GM23248 (cell line): ENCODE results near the gene HTR4. TPM values are rescaled to one million over a fixed set of nuclear protein-coding genes. Genes with fewer than 3 reads are reported as not detected.
A peak's percentile ranks its signal among the peaks of the same experiment; 100 is the strongest.

Source experiments
- DNase-seq: peaks from one replicate; pipeline ENCODE4 v3.0.0-alpha.2; 2015
- H2AFZ ChIP-seq: fragments of 200-600 bp; sonication (generic); 2 replicates; pipeline ENCODE4 v1.6.1; 2016; ENCODE audit warnings: antibody characterized with exemption
- H3F3A ChIP-seq: fragments of 200-600 bp; sonication (generic); 2 replicates; pipeline ENCODE4 v1.6.1; 2016; ENCODE audit warnings: mild to moderate bottlenecking, antibody characterized with exemption, mixed run types; ENCODE audit not compliant: insufficient read depth
- H3K27ac ChIP-seq: fragments of 200-600 bp; sonication (generic); 2 replicates; pipeline ENCODE4 v1.5.1; 2016; ENCODE audit warnings: mild to moderate bottlenecking
- H3K27me3 ChIP-seq: fragments of 200-600 bp; sonication (generic); replicated peaks from 2 replicates; pipeline ENCODE4 v1.6.1; 2016; ENCODE audit warnings: mild to moderate bottlenecking; ENCODE audit not compliant: insufficient read depth
- H3K36me3 ChIP-seq: fragments of 200-600 bp; sonication (generic); 2 replicates; pipeline ENCODE4 v1.6.1; 2016; ENCODE audit warnings: low read depth, mild to moderate bottlenecking
- H3K4me1 ChIP-seq: fragments of 200-600 bp; sonication (generic); 2 replicates; pipeline ENCODE4 v1.6.1; 2016; ENCODE audit warnings: mild to moderate bottlenecking; ENCODE audit not compliant: insufficient read depth
- H3K4me2 ChIP-seq: fragments of 200-600 bp; sonication (generic); one replicate; pipeline ENCODE4 v1.6.1; 2016; ENCODE audit warnings: mild to moderate bottlenecking; ENCODE audit not compliant: unreplicated experiment
- H3K4me3 ChIP-seq: fragments of 200-600 bp; sonication (generic); 2 replicates; pipeline ENCODE4 v1.5.1; 2016; ENCODE audit warnings: mild to moderate bottlenecking
- H3K79me2 ChIP-seq: fragments of 200-600 bp; sonication (generic); 2 replicates; pipeline ENCODE4 v1.6.1; 2016; ENCODE audit warnings: mild to moderate bottlenecking; ENCODE audit not compliant: insufficient read depth
- H3K9ac ChIP-seq: fragments of 200-600 bp; sonication (generic); 2 replicates; pipeline ENCODE4 v1.6.1; 2016; ENCODE audit warnings: mild to moderate bottlenecking
- H3K9me2 ChIP-seq: fragments of 200-600 bp; sonication (generic); 2 replicates; pipeline ENCODE4 v1.6.1; 2016; ENCODE audit warnings: mixed run types, mild to moderate bottlenecking, moderate library complexity; ENCODE audit not compliant: insufficient read depth
- H3K9me3 ChIP-seq: fragments of 200-600 bp; sonication (generic); one replicate; pipeline ENCODE4 v1.6.1; 2017; ENCODE audit warnings: low read depth
- H4K20me1 ChIP-seq: fragments of 200-600 bp; sonication (generic); 2 replicates; pipeline ENCODE4 v1.6.0; 2016; ENCODE audit not compliant: insufficient read depth
- EZH2 ChIP-seq: fragments of 200-600 bp; sonication (generic); IDR thresholded peaks from 2 replicates; pipeline ENCODE4 v1.6.1; 2018; ENCODE audit warnings: antibody characterized with exemption, mild to moderate bottlenecking; ENCODE audit not compliant: insufficient read depth, poor library complexity, severe bottlenecking
- EZH2phosphoT487 ChIP-seq: fragments of 200-600 bp; sonication (generic); IDR thresholded peaks from 2 replicates; pipeline ENCODE4 v1.6.1; 2018; ENCODE audit warnings: antibody characterized with exemption, moderate library complexity, mild to moderate bottlenecking, low read depth; ENCODE audit not compliant: insufficient read depth
- WGBS, 2 experiments: methylation state at CpG; one replicate each; pipeline ENCODE4 v1.1.6; 2015 to 2017; ENCODE audit warnings: low lambda C conversion rate in 2 of 2, low coverage in 1 of 2; ENCODE audit errors: missing lambda C conversion rate in 2 of 2; 5-methylcytosine and 5-hydroxymethylcytosine counted together
- in situ Hi-C: fragments of 300-500 bp; cut with MboI; formaldehyde crosslinking; loops from 2 replicates; pipeline ENCODE4 v1.15.0; 2020
- polyA plus RNA-seq: library from polyadenylated mRNA; unstranded; fragments of >200 nt; fragmentation: Nextera tagmentation; extraction: Ambion mirVana; gene quantifications from 2 replicates; pipeline ENCODE4 v1.2.1, GENCODE V29; 2016
- total RNA-seq: library from RNA; depleted of rRNA; stranded (reverse); fragments of >200 nt; shearing (Covaris generic); gene quantifications from 2 replicates; pipeline ENCODE4 v1.2.3, GENCODE V29; 2014

Gene HTR4
- total and polyA plus RNA-seq, 2 experiments from 2014 or later: not detected

GRCh38 chr5:148483750-148484149 lies 170.6 kb downstream of the HTR4 start:
- in situ Hi-C loops: no loop called here
- H3K79me2 ChIP-seq: no peaks in the 10 kb centered on the region
- no peak for TF ChIP-seq EZH2phosphoT487
- TF ChIP-seq EZH2: no peak

GRCh38 chr5:148482697-148483462 lies 171.4 kb downstream of the HTR4 start:
- H3K4me1 ChIP-seq: no peaks in the 10 kb centered on the region
- no peak overlapping the region for H3K9ac ChIP-seq
- in situ Hi-C loops: no loop called here
- H3K9me3 ChIP-seq: no peaks in the 10 kb centered on the region
- TF ChIP-seq EZH2phosphoT487 (no peak), EZH2 (no peak)
- no peaks in the 10 kb centered on the region for H3K9me2 ChIP-seq
- peak; percentile 72 for DNase-seq
- H3K79me2 ChIP-seq: no peaks in the 10 kb centered on the region
- WGBS, 2 experiments: 14 to 19% methylated on average over 21 to 22 of the region's 22 CpGs
- peaks cover 26% of the 10 kb centered on the region for H3K27me3 ChIP-seq
- H3F3A ChIP-seq: no peaks in the 10 kb centered on the region
- no peak overlapping the region for H3K27ac ChIP-seq
- H4K20me1 ChIP-seq: no peaks in the 10 kb centered on the region
- H3K36me3 ChIP-seq: no peaks in the 10 kb centered on the region
- H2AFZ ChIP-seq: peak overlapping the region; percentile 84
- no peak overlapping the region for H3K4me3 ChIP-seq
- peak overlapping the region; percentile 53 for H3K4me2 ChIP-seq

More at GRCh38 chr5:148483750-148484149, 170.6 kb downstream of the HTR4 start:
- H3K36me3 ChIP-seq: no peaks in the 10 kb centered on the region
- H3K9ac ChIP-seq: no peak overlapping the region
- H3K9me3 ChIP-seq: no peaks in the 10 kb centered on the region
- no peaks in the 10 kb centered on the region for H3K9me2 ChIP-seq
- H3K4me1 ChIP-seq: no peaks in the 10 kb centered on the region
- H3K27ac ChIP-seq: no peak overlapping the region
- no peak overlapping the region for H3K4me2 ChIP-seq
- no peak for DNase-seq
- no peak overlapping the region for H2AFZ ChIP-seq
- 39 to 46% methylated on average over 3 of the region's 3 CpGs for WGBS, 2 experiments
- peaks cover 30% of the 10 kb centered on the region; the same call in 1 of the 2 replicates for H3K27me3 ChIP-seq
- H3F3A ChIP-seq: no peaks in the 10 kb centered on the region
- H4K20me1 ChIP-seq: no peaks in the 10 kb centered on the region
- no peak overlapping the region for H3K4me3 ChIP-seq

GRCh38 chr5:148482196-148482595 lies 172.1 kb downstream of the HTR4 start:
- no peaks in the 10 kb centered on the region for H4K20me1 ChIP-seq

GRCh38 chr5:148477429-148477828 lies 176.9 kb downstream of the HTR4 start:
- H3K36me3 ChIP-seq: no peaks in the 10 kb centered on the region
- peaks cover 30% of the 10 kb centered on the region for H3K27me3 ChIP-seq
- no peaks in the 10 kb centered on the region for H3K79me2 ChIP-seq
- H2AFZ ChIP-seq: no peak overlapping the region
- no peak overlapping the region for H3K4me3 ChIP-seq
- no peak overlapping the region for H3K4me2 ChIP-seq
- no peaks in the 10 kb centered on the region for H3K4me1 ChIP-seq
- 20 to 27% methylated on average over 3 of the region's 3 CpGs for WGBS, 2 experiments
- in situ Hi-C loops: loop anchor here (10.0 kb wide), 1 partner anchor 313 kb away; the partner anchor contains the start of gene SPINK14
- H3K27ac ChIP-seq: no peak overlapping the region
- no peaks in the 10 kb centered on the region for H3F3A ChIP-seq
- no peak for DNase-seq
- H3K9me2 ChIP-seq: no peaks in the 10 kb centered on the region
- no peaks in the 10 kb centered on the region for H3K9me3 ChIP-seq
- no peaks in the 10 kb centered on the region for H4K20me1 ChIP-seq
- H3K9ac ChIP-seq: no peak overlapping the region
- TF ChIP-seq EZH2 (no peak), EZH2phosphoT487 (no peak)

More at GRCh38 chr5:148482196-148482595, 172.1 kb downstream of the HTR4 start:
- in situ Hi-C loops: no loop called here
- WGBS, 2 experiments: 44 to 45% methylated on average over 7 of the region's 7 CpGs
- Histone ChIP-seq H3F3A (no peaks in the 10 kb centered on the region), H3K27me3 (peaks cover 30% of the 10 kb centered on the region), H3K9me2 (no peaks in the 10 kb centered on the region), H3K9me3 (no peaks in the 10 kb centered on the region), H3K9ac (no peak overlapping the region), H3K27ac (no peak overlapping the region), H3K4me2 (no peak overlapping the region), H3K4me3 (no peak overlapping the region), H3K79me2 (no peaks in the 10 kb centered on the region), H3K36me3 (no peaks in the 10 kb centered on the region), H3K4me1 (no peaks in the 10 kb centered on the region), H2AFZ (peak overlapping the region; percentile 84)
- TF ChIP-seq EZH2 (no peak), EZH2phosphoT487 (no peak)
- no peak for DNase-seq
